Measurements from ENCODE around the gene SNX25. TPM values are rescaled to one million over a fixed set of nuclear protein-coding genes. Genes with fewer than 3 reads are reported as not detected.
A peak's percentile ranks its signal among the peaks of the same experiment; 100 is the strongest.

Gene SNX25
- total RNA-seq, 4 donors from 2014 or later = 19.9 to 23.8 (median 21.5) TPM

- H3K4me3 ChIP-seq = peak overlapping the region; percentile 69 to 90 (median 81)
- DNase-seq (ENCODE audit: extremely low spot score) = peak; percentile 99
- H3K27me3 ChIP-seq = no peaks in the 10 kb centered on the region
- peak overlapping the region; percentile 99 to 100 (median 100) for H3K27ac ChIP-seq (replicated peaks in 1 of 4)
- intact Hi-C loops (cut with DNase I) = loop anchor here (5.0 to 10.0 kb wide), 2 partner anchors 194 to 199 kb away; partner anchors contain the start of gene CFAP97
- peaks cover 0 to 16% (median 5%) of the 10 kb centered on the region in 4 donors for H3K36me3 ChIP-seq
- WGBS = 0% methylated on average over 14 of the region's 98 CpGs
- no peaks in the 10 kb centered on the region for H3K9me3 ChIP-seq
- TF ChIP-seq POLR2AphosphoS5 (IDR thresholded peaks at IDR 0.05) (peak; percentile 92 to 95), POLR2A (IDR thresholded peaks at IDR 0.05; ENCODE audit: low read depth) (peak; percentile 67), CTCF (IDR thresholded peaks at IDR 0.05) (no peak)
- H3K4me1 ChIP-seq = peaks cover 18 to 50% (median 38%) of the 10 kb centered on the region in 4 donors
Observed at GRCh38 chr4:185395956-185396723, 186.7 kb downstream of the SNX25 start.

- H3K4me3 ChIP-seq = peak within 1 kb of the TSS; percentile 69 to 90 (median 81)
- peaks cover 18 to 50% (median 38%) of the 10 kb centered on the region in 4 donors for H3K4me1 ChIP-seq
- intact Hi-C loops (cut with DNase I) = loop anchor here (5.0 to 10.0 kb wide), 2 partner anchors 195 to 198 kb away; partner anchors contain the start of gene CFAP97
- H3K27ac ChIP-seq (replicated peaks in 1 of 4) = peak within 1 kb of the TSS; percentile 99 to 100 (median 100)
- DNase-seq (ENCODE audit: extremely low spot score) = no peak
- H3K36me3 ChIP-seq = peaks cover 2 to 23% (median 11%) of the 10 kb centered on the region in 4 donors
- no peaks in the 10 kb centered on the region for H3K27me3 ChIP-seq
- whole genome bisulfite sequencing = 20% methylated on average over 10 of the region's 38 CpGs
- TF ChIP-seq POLR2AphosphoS5 (IDR thresholded peaks at IDR 0.05) (no peak), POLR2A (IDR thresholded peaks at IDR 0.05; ENCODE audit: low read depth) (no peak), CTCF (IDR thresholded peaks at IDR 0.05) (peak in 1 of 3 experiments; percentile 17), EP300 (IDR thresholded peaks at IDR 0.05) (peak; percentile 15)
- H3K9me3 ChIP-seq = no peaks in the 10 kb centered on the region
Observed at GRCh38 chr4:185396724-185397385, 187.5 kb downstream of the SNX25 start, which contains the start of gene ANKRD37. Gene ANKRD37, plus strand, starts transcription at chr4:185396841. Its CDS starts 83 bp downstream, at chr4:185396924.

GRCh38 chr4:185398618-185399017 lies 189.2 kb downstream of the SNX25 start:
- no peaks in the 10 kb centered on the region for H3K9me3 ChIP-seq
- no peaks in the 10 kb centered on the region for H3K27me3 ChIP-seq
- peaks cover 12 to 40% (median 26%) of the 10 kb centered on the region in 4 donors for H3K36me3 ChIP-seq
- TF ChIP-seq POLR2AphosphoS5 (IDR thresholded peaks at IDR 0.05) = no peak
- no peak for TF ChIP-seq POLR2A (IDR thresholded peaks at IDR 0.05; ENCODE audit: low read depth)
- TF ChIP-seq EP300 (IDR thresholded peaks at IDR 0.05) = no peak
- TF ChIP-seq CTCF (IDR thresholded peaks at IDR 0.05) = no peak
- H3K4me1 ChIP-seq = peaks cover 18 to 50% (median 38%) of the 10 kb centered on the region in 4 donors
- peak overlapping the region; percentile 52 to 100 (median 99) for H3K27ac ChIP-seq (replicated peaks in 1 of 4)
- 15% methylated on average over 2 of the region's 2 CpGs for WGBS
- H3K4me3 ChIP-seq = peak overlapping the region in 1 of 4 donors; percentile 1
- intact Hi-C loops (cut with DNase I) = loop anchor here (5.0 to 10.0 kb wide), 2 partner anchors 196 kb away; partner anchors contain the start of gene CFAP97
- no peak for DNase-seq (ENCODE audit: extremely low spot score)

GRCh38 chr4:185399466-185399865 lies 190.1 kb downstream of the SNX25 start:
- intact Hi-C loops (cut with DNase I) = loop anchor here (5.0 to 10.0 kb wide), 2 partner anchors 195 to 197 kb away; partner anchors contain the start of gene CFAP97
- H3K36me3 ChIP-seq = peaks cover 12 to 44% (median 32%) of the 10 kb centered on the region in 4 donors
- H3K27me3 ChIP-seq = no peaks in the 10 kb centered on the region
- peak overlapping the region in 1 of 4 donors; percentile 1 for H3K4me3 ChIP-seq
- H3K9me3 ChIP-seq = no peaks in the 10 kb centered on the region
- WGBS = 62% methylated on average over 8 of the region's 8 CpGs
- DNase-seq (ENCODE audit: extremely low spot score) = no peak
- H3K27ac ChIP-seq (replicated peaks in 1 of 4) = peak overlapping the region; percentile 52 to 100 (median 99)
- no peak for TF ChIP-seq EP300 (IDR thresholded peaks at IDR 0.05)
- no peak for TF ChIP-seq POLR2A (IDR thresholded peaks at IDR 0.05; ENCODE audit: low read depth)
- H3K4me1 ChIP-seq = peaks cover 18 to 45% (median 38%) of the 10 kb centered on the region in 4 donors

Measured in esophagus muscularis mucosa (tissue), 4 donors.